Sciatic nerve (tissue), 2 donors: ENCODE measurements around the gene IL6. TPM values are rescaled to one million over a fixed set of nuclear protein-coding genes. Genes with fewer than 3 reads are reported as not detected.
"Not testable (repeated sequence)": the region's sequence is repeated elsewhere in the genome, so short reads cannot be mapped to it uniquely, and the experiment has no call there.

Source experiments
- ATAC-seq: fragments of 200-7000 bp; cut with Tn5 transposase; one replicate; pipeline ENCODE4 v1.9.1; 2020; ENCODE audit warnings: mild to moderate bottlenecking, moderate library complexity
- DNase-seq: peaks from one replicate; pipeline ENCODE4 v3.0.0-alpha.2; 2020; ENCODE audit warnings: low spot score
- intact Hi-C: fragments of 100-400 bp; cut with DNase I; formaldehyde crosslinking; loops from one replicate; pipeline ENCODE4 v1.14.2; 2022
- total RNA-seq: library from RNA; stranded (reverse); fragmentation: NEBNext Ultra II Directional; extraction: Animal tissue kit (Norgen Biotek cat#: 25700); gene quantifications from one replicate; pipeline ENCODE4 v1.2.1, GENCODE V29; 2021
- donor health status: DM: no; HTN: no; CAD: no.
- donor health status: DM: no; HTN: no; CAD: no.

IL6 gene
- total RNA-seq, 1 donor from 2014 or later = 28.1 TPM

DNA sequence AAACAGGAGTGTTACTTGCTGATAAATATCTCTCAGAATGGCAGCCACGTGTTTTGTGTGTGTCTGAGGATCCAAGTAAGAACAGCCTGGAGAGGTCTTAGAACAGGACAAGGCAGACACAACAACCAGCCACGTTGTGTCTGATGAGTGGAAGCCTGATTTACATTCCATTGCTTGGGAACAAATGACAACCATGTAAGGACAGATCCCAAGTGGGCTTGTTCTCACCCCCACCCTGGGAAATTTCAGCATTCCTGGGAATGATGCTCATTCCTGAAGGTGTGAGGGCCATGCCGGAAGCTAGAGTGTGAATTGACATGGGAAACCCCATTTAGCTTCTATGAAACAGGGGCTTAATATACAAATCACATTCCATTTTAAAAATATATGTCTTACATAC is 35.9 kb downstream of the IL6 start:
- intact Hi-C loops = no loop called here
- ATAC-seq = no peak
- no peak for DNase-seq

DNA sequence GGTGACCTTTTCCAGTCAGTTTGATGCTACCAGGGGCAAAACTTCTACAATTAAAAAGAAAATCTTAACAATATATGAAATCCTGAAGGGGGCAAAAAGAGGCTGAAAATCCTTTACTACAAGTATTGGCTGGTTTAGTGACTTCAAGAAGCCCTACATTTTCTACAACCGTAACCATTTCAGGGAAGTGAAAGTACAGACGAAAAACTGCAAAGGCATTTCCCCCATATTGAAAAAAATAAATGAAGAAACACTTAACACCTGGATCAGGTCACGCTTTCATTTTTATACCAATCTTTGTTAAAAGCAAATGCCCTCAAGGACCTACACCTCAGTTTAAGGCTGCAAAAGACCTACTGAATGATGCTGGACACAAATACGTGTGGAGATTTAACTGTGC is 38.6 kb downstream of the IL6 start:
- ATAC-seq = no peak
- intact Hi-C loops = no loop called here
- DNase-seq = no peak

DNA sequence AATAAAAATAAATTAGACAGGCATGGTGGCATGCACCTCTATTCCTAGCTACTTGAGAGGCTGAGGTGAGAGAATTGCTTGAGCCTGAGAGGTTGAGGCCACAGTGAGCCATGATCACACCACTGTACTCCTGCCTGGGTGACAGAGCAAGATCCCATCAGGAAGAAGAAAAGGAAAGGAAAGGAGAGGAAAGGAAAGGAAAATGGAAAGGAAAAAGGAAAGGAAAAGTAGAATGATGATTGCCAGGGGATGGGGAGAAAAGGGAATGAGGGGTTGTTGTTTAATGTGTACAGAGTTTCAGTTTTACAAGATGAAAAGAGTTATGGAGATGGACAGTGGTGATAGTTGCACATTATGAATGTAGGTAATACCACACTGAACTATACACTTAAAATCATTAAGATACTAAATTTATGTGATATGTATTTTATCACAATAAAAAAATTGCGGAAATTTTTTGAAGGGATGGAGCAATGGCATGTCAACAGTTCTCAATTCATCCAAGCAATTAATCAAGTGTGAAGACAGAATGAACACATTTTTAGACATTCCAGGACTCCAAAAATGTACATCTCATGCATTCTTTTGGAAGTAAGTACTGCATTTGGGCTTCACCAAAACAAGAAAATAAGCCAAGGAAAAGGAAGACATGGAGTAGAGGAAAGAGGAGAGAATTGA is 44.3 kb downstream of the IL6 start:
- intact Hi-C loops = no loop called here
- ATAC-seq = no peak
- DNase-seq = no peak

DNA sequence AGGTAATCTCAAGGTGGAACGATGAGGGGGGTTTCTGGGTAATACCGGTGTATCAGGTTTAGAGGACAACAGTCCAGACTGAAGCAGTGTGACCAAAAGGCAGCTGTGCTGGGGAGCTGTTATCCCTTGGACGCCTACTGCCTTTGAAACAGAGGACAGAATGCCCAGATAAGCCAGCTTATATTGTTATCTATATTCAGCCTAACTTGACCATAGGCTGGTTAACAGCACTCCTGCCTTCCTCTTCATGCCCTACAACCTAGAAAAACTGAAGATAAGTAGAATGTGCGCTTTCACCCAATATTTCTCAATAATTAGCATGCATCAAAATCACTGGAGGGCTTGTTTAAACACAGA is 44.9 kb downstream of the IL6 start:
- no peak for ATAC-seq
- intact Hi-C loops = no loop called here
- no peak for DNase-seq

DNA sequence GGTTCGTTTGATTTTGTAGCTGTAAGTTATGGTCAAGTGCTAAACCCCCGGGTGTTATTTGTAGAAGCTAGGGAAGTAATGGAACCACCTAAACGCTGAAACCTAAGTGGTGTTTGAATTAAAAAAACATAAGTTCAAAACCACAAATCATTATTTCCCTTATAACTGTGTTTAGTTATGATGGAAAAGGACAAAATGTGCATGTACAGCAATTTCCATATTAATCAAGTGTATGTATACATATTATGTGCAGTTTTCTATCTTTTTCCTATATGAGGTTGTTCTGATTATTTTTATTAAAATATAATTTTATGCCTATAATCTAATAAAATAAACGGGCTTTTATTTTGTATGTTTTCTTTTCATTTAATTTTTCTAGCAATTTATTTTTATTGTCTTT is 45.9 kb downstream of the IL6 start:
- ATAC-seq (no peak), DNase-seq (no peak)
- intact Hi-C loops = no loop called here

DNA sequence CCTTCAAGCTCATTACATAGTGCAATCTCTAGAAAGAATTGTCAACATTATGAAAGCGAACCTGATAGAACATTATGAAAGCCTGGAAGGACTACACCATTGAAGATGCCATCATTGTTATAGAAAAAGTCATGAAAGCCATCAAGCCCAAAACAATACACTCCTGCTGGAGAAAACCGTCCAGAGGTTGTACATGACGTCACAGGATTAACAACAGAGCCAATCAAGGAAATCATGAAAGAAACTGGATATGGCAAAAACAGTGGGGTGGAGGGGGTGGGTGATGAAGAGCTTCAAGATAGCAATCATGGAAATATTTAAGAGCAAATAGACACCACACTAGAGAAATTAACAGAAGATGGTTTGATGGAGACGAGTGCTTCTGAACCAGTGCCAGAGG is 50.0 kb downstream of the IL6 start:
- intact Hi-C loops = no loop called here
- DNase-seq (no peak), ATAC-seq (no peak)

DNA sequence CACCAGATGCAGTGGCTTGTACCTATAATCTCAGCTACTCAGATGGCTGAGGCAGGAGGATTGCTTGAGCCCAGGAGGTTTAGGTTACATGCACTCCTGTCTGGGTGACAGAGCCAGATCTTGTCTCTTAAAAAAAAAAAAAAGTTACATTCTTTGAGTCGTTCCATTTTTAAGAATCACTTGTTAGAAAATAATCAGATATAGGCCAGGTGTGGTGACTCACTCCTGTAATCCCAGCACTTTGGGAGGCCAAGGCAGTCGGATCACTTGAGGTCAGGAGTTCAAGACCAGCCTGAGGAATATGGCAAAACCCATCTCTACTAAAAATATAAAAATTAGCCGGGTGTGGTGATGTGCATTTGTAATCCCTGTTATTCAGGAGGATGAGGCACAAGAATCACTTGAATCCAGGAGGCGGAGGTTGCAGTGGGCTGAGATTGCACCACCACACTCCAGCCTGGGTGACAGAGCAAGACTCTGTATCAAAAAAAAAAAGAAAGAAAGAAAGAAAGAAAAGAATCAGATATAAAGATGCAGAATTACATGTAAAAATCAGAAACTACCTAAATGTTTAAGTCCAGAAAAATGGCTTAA is 52.8 kb downstream of the IL6 start:
- ATAC-seq, DNase-seq, intact Hi-C loops: not testable (repeated sequence)

DNA sequence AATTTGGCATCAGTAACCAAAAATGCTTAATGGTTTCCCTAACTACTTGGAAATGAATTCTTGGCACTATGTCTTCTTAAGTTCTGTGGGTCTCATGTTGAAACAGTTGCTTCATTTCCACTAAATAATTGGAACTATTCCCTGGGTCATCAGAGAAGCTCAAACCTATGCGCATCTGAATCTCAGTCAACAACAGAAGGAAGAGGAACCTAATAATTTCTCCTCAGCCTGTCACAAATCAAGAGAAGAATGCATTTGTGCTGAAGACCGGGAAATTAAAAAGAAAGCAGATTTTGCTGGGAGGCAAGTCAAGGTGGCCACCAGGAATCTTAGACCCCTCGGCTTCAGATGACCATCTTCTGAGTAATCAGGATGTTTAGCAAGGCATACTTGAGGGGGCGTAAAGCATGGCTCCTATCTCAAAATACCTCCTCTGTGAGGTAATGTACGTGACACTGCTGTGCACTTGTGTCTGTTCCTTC is 54.3 kb downstream of the IL6 start:
- DNase-seq (no peak), ATAC-seq (peak; percentile 72)
- intact Hi-C loops = no loop called here

Other genes starting within 250 kb of the IL6 start
- 11.6 TPM for gene STEAP1B, start 227.0 kb upstream of the IL6 start, total RNA-seq
- gene TOMM7, start 95.6 kb downstream of the IL6 start, total RNA-seq = 322 TPM